ENCODE measurements around the gene HOXD8. TPM values are rescaled to one million over a fixed set of nuclear protein-coding genes. Genes with fewer than 3 reads are reported as not detected.

HOXD8 gene
- total and polyA plus RNA-seq, 2 of the 8 experiments (the other 6 are each of a cell fraction or from before 2014, with no cell fraction given): not detected

- H3K36me3 ChIP-seq (ENCODE audit: control insufficient read depth in 2 of 4, insufficient read depth in 4 of 4, low read length in 3 of 4): peaks cover 0 to 12% (median 0%) of the 10 kb centered on the region in 4 experiments; a peak in 1 of 8 replicates
- no peak overlapping the region for H2BK12ac ChIP-seq (ENCODE audit: low read depth, low read length)
- no peak overlapping the region for H2AK5ac ChIP-seq (ENCODE audit: low read depth, low read length)
- WGBS, 2 experiments (ENCODE audit: extremely low coverage in 1 of 2, insufficient coverage in 1 of 2, insufficient read length in 1 of 2, insufficient replicate concordance in 2 of 2, low coverage in 1 of 2, low lambda C conversion rate in 2 of 2, missing lambda C conversion rate in 1 of 2): 65% methylated on average over 8 of the region's 8 CpGs; no CpG with 5 or more reads in 1 of the 2 experiments
- ChIA-PET CTCF (ENCODE audit: partially characterized antibody) (interaction anchor here (0.7 to 10.0 kb wide), 13 partner anchors 10 to 677 kb away, joined by 3 to 111 read pairs (median 5); partner anchors contain the start of gene HOXD4), POLR2A (ENCODE audit: partially characterized antibody) (no interaction called here)
- no peak overlapping the region for H3K4me2 ChIP-seq (ENCODE audit: insufficient read depth in 1 of 2, low read depth in 2 of 2, low read length in 2 of 2)
- no peak overlapping the region for H3K4me3 ChIP-seq (ENCODE audit: extremely low read depth in 1 of 4, insufficient read depth in 2 of 4, low read depth in 3 of 4, low read length in 4 of 4)
- H3K9ac ChIP-seq (replicated peaks in 1 of 4; ENCODE audit: extremely low read depth in 1 of 4, low read depth in 3 of 4, low read length in 3 of 4): no peak overlapping the region
- no peak overlapping the region for H3K56ac ChIP-seq (replicated peaks; ENCODE audit: insufficient read length, low read depth, low read length)
- no peak overlapping the region for H4K8ac ChIP-seq (ENCODE audit: extremely low read depth, insufficient read depth, low read length)
- H3K79me1 ChIP-seq (ENCODE audit: low read depth, low read length): no peaks in the 10 kb centered on the region
- peaks cover 3% of the 10 kb centered on the region; the same call in 1 of the 2 replicates for H3K23me2 ChIP-seq (ENCODE audit: low read depth, low read length)
- no peaks in the 10 kb centered on the region for H3K79me2 ChIP-seq (ENCODE audit: control insufficient read depth in 1 of 2, insufficient read depth in 2 of 2, low read length in 2 of 2)
- peaks cover 85 to 100% (median 97%) of the 10 kb centered on the region in 4 experiments for H3K27me3 ChIP-seq (replicated peaks in 1 of 4; ENCODE audit: control insufficient read depth in 3 of 4, extremely low read depth in 1 of 4, insufficient read depth in 3 of 4, low read length in 3 of 4)
- H2AFZ ChIP-seq (ENCODE audit: low read length): no peak overlapping the region
- H3K4me1 ChIP-seq (replicated peaks in 1 of 4; ENCODE audit: control insufficient read depth in 3 of 4, insufficient read depth in 4 of 4, low read length in 3 of 4): peaks cover 0 to 9% (median 4%) of the 10 kb centered on the region in 4 experiments; a peak in 5 of 7 replicates
- H4K5ac ChIP-seq (ENCODE audit: insufficient read length, low read depth, low read length): no peak overlapping the region
- H3K23ac ChIP-seq (ENCODE audit: insufficient read length): no peak overlapping the region
- H2BK20ac ChIP-seq (ENCODE audit: low read length): no peak overlapping the region
- H3K14ac ChIP-seq (ENCODE audit: insufficient read length): no peak overlapping the region
- DNase-seq (ENCODE audit: low read depth in 1 of 2, low spot score in 2 of 2) (no peak), FAIRE-seq (no peak)
- H3K27ac ChIP-seq (ENCODE audit: low read depth, low read length): no peak overlapping the region
- no peak overlapping the region for H2BK5ac ChIP-seq (ENCODE audit: low read depth, low read length)
- H4K20me1 ChIP-seq (replicated peaks in 1 of 2; ENCODE audit: control insufficient read depth in 1 of 2, insufficient read depth in 2 of 2, low read length in 2 of 2): peaks cover 4 to 25% of the 10 kb centered on the region in 2 experiments
- H3K4ac ChIP-seq (replicated peaks; ENCODE audit: insufficient read length, low read depth, low read length): no peak overlapping the region
- no peak overlapping the region for H3K18ac ChIP-seq (ENCODE audit: extremely low read depth, low read length)
- H2BK15ac ChIP-seq (ENCODE audit: low read length): no peak overlapping the region
- H4K91ac ChIP-seq (replicated peaks; ENCODE audit: insufficient read length, low read length): no peak overlapping the region
- H3K9me3 ChIP-seq (ENCODE audit: insufficient read depth in 2 of 2, low read depth in 1 of 2, low read length in 1 of 2): no peaks in the 10 kb centered on the region
- no peak overlapping the region for H2BK120ac ChIP-seq (replicated peaks; ENCODE audit: low read depth, low read length)
Measured at GRCh38 chr2:176137906-176138305, 8.4 kb downstream of the HOXD8 start.
